Dendritic cell treated with granulocyte-macrophage colony-stimulating factor and Interleukin-4, amounts not matched to agents 40 ng/mL and 50 ng/mL, for 4 days (primary cell): ENCODE measurements around the gene PIK3CG.
"Not testable (repeated sequence)": the region's sequence is repeated elsewhere in the genome, so short reads cannot be mapped to it uniquely, and the experiment has no call there.

Experiments used
- H3K27ac Mint-ChIP-seq: one replicate; pipeline ENCODE4 v1.8.0; 2022; ENCODE audit warnings: mild to moderate bottlenecking, mixed read lengths
- H3K27me3 Mint-ChIP-seq: one replicate; pipeline ENCODE4 v1.8.0; 2022; ENCODE audit warnings: mild to moderate bottlenecking, mixed read lengths
- H3K36me3 Mint-ChIP-seq: one replicate; pipeline ENCODE4 v1.8.0; 2022; ENCODE audit warnings: low read depth, mixed read lengths
- H3K4me1 Mint-ChIP-seq: one replicate; pipeline ENCODE4 v1.8.0; 2022; ENCODE audit warnings: low read depth, mixed read lengths
- H3K4me3 Mint-ChIP-seq: one replicate; pipeline ENCODE4 v1.8.0; 2022; ENCODE audit warnings: mild to moderate bottlenecking, moderate library complexity, mixed read lengths
- H3K9me3 Mint-ChIP-seq: one replicate; pipeline ENCODE4 v1.8.0; 2022; ENCODE audit warnings: mixed read lengths
- intact Hi-C: fragments of 100-400 bp; cut with micrococcal nuclease; formaldehyde crosslinking; loops from one replicate; pipeline ENCODE4 v1.15.0; 2022

The PIK3CG gene

DNA sequence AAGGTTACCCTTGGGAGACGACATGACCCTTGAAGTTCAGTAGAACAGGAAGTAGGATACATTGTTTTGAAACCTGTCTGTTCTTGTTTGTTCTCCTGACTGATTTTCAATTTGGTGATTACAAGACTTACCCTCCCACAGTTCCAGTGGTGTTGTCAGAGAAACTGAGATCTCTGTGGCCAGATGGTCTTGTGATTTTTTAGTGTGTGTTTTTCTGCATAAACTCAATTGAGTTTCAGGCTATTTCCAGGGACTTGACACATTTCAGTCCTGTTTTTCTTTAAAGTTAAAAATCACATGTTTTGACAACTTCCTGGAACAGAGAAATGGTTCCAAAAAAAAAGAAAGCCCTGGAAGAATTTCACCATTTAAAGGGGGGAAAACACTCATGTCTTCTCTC is 22.3 kb downstream of the PIK3CG start:
- H3K4me3 Mint-ChIP-seq = no peak overlapping the region
- H3K36me3 Mint-ChIP-seq = peaks cover 99% of the 10 kb centered on the region
- intact Hi-C loops = no loop called here
- no peaks in the 10 kb centered on the region for H3K9me3 Mint-ChIP-seq
- H3K27me3 Mint-ChIP-seq = no peaks in the 10 kb centered on the region
- peaks cover 43% of the 10 kb centered on the region for H3K4me1 Mint-ChIP-seq
- H3K27ac Mint-ChIP-seq = no peak overlapping the region

DNA sequence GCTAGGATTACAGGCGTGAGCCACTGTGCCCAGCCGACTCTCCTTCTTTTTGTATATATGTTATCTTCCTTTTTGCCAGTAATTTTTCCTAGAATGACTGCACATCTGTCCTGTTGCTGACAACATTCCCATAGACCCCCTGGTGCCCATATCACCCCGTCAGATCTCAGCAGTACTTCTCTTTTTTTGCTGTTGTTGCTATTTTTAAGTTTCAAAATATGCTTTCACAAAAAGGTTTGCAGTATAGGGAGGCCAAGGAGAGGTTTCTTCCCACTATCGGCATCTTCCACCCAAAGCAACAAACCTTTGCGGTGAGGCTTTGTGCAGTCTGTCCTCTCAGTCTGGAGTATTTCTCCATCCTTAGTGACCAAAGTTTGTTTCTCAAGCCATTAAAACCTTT is 23.1 kb downstream of the PIK3CG start:
- no peaks in the 10 kb centered on the region for H3K27me3 Mint-ChIP-seq
- intact Hi-C loops = no loop called here
- H3K4me1 Mint-ChIP-seq = peaks cover 42% of the 10 kb centered on the region
- H3K9me3 Mint-ChIP-seq = no peaks in the 10 kb centered on the region
- H3K27ac Mint-ChIP-seq = no peak overlapping the region
- peaks cover 99% of the 10 kb centered on the region for H3K36me3 Mint-ChIP-seq
- H3K4me3 Mint-ChIP-seq = no peak overlapping the region

DNA sequence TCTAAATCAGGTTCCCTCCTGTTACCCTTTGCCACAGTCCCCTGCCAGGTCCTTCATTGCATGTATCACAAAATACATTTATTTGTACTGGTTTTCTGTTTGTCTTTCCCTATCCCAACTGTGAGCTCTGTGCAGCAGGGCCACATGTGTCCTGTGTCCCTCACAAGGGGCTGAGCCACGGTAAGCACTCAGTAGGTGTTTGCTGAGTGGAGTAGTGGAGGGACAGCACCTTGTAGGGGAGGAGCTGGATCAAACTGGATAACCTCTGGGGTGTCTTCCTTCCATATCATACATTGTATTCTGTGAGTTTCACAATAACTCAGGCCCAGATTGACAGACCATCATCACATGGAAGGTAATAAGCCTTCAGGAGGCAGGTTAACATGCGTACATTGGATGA is 25.9 kb downstream of the PIK3CG start:
- H3K36me3 Mint-ChIP-seq = peaks cover 80% of the 10 kb centered on the region
- no peaks in the 10 kb centered on the region for H3K9me3 Mint-ChIP-seq
- no peak overlapping the region for H3K27ac Mint-ChIP-seq
- H3K4me3 Mint-ChIP-seq = no peak overlapping the region
- no peaks in the 10 kb centered on the region for H3K27me3 Mint-ChIP-seq
- intact Hi-C loops = no loop called here
- H3K4me1 Mint-ChIP-seq = peaks cover 43% of the 10 kb centered on the region

DNA sequence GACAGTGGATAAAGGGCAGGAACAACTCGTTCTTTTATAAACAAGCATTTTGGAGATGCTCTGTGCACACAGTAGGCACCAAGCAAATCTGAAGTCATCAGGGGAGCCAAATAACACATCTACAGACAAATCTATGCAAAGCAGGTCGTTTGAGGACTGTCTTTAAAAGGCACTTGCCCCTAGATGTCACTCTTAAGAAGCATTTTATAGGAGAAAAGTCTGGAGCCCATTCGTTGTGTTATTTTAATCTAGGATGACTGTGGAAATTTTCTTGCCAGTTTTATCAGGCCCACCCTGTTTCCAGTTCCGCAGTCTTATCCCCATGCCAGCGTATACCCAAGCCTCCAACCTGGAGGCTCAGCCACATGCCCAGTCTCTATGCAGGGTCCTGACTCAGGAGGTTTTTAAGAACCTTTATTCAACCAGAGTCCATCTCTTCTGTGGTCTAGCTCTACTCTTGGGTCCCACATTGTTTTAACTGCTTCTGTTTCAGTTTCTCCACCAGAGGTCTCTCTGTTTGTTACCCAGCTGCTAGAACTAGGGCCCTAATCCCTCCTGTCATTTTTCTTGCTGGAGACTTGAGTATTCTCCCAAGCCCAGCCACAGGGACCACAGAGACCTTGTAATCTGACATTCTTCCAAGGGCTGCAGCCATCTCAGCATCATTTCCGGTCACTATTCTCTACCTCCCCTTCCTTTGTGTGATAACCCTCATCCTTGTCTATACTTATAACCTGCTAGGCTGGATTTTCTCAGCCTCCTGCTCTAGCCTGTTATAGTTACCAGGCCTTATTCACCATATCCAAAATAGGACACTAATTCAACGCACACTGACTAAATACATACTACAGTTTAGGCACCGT is 26.7 kb downstream of the PIK3CG start:
- intact Hi-C loops = no loop called here
- Mint-ChIP-seq H3K4me3 (no peak overlapping the region), H3K9me3 (no peaks in the 10 kb centered on the region)

DNA sequence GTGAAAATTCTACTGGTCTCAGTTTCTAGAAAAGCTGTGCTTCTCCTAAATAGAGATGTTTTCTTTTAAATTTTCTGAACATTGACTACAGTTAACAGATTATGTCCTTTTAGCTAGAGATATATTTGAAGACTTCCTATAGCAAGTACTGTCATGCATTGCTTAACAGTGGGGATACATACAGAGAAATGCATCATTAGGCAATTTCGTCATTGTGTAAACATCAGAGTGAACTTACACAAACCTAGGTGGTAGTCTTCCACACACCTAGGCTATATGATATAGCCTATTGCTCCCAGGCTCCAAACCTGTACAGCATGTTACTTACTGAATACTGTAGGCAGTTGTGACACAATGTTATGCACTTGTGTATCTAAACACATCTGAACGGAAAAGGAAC is 28.5 kb downstream of the PIK3CG start:
- intact Hi-C loops = no loop called here
- H3K36me3 Mint-ChIP-seq = peaks cover 80% of the 10 kb centered on the region
- peaks cover 9% of the 10 kb centered on the region for H3K9me3 Mint-ChIP-seq
- H3K4me1 Mint-ChIP-seq = peaks cover 36% of the 10 kb centered on the region
- H3K27me3 Mint-ChIP-seq = no peaks in the 10 kb centered on the region
- no peak overlapping the region for H3K4me3 Mint-ChIP-seq
- H3K27ac Mint-ChIP-seq = no peak overlapping the region

More for the DNA sequence above, 26.7 kb downstream of the PIK3CG start:
- peaks cover 43% of the 10 kb centered on the region for H3K4me1 Mint-ChIP-seq
- peaks cover 80% of the 10 kb centered on the region for H3K36me3 Mint-ChIP-seq
- H3K27ac Mint-ChIP-seq = no peak overlapping the region
- H3K27me3 Mint-ChIP-seq = no peaks in the 10 kb centered on the region

DNA sequence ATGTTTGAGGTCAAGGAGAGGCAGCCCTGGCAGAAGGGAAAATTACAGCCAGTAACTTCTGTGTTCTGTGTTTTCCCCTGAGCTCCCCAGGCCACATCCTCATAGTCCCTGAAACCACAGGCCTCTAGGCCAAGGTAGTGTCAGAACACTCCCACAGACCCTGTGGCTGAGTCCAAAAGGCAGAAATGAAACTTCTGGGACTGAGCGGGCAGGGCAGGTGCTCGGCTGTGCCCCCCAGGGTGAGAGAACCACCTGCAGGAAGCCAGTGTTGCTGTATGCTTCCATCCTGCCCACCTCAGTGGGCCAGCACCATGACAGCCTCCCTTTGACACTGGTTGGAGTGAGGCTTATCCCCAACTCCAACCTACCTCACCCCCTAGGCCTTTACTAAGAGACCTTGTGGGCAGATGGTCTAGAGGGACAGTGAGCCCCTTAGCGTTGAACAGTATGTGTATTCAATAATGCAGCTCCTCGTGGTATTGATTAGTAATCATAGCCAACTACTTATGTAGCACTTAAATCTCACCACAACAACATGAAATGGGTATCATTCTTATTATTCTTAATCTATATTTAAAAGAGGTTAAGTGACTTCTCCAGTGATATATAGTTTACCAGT is 30.3 kb downstream of the PIK3CG start:
- H3K4me1 Mint-ChIP-seq = peaks cover 53% of the 10 kb centered on the region
- H3K27me3 Mint-ChIP-seq = no peaks in the 10 kb centered on the region
- intact Hi-C loops = no loop called here
- no peak overlapping the region for H3K4me3 Mint-ChIP-seq
- H3K9me3 Mint-ChIP-seq = peaks cover 9% of the 10 kb centered on the region
- H3K36me3 Mint-ChIP-seq = peaks cover 80% of the 10 kb centered on the region
- no peak overlapping the region for H3K27ac Mint-ChIP-seq

DNA sequence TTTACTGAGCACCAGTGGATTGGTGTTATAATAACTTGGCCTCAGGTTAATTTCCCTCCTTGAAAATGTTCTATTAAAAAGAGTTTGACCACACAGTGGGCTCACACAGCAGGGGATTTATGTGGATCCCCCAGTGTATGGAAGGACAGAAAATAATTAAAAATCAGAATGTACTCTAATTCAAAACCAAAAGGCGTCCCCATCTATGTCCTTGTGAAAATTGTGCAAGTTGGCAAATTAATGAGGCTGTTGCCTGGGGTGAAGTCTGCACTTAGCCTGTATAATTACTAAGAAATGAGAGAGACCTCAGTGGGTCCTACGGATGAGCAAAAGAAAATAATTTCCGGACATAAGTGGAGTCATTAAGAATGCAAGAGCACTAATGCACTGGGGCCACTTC is 31.1 kb downstream of the PIK3CG start:
- intact Hi-C loops = no loop called here
- H3K27me3 Mint-ChIP-seq = no peaks in the 10 kb centered on the region
- H3K4me3 Mint-ChIP-seq = no peak overlapping the region
- H3K4me1 Mint-ChIP-seq = peaks cover 57% of the 10 kb centered on the region
- H3K27ac Mint-ChIP-seq = no peak overlapping the region
- peaks cover 79% of the 10 kb centered on the region for H3K36me3 Mint-ChIP-seq
- H3K9me3 Mint-ChIP-seq = peaks cover 9% of the 10 kb centered on the region

DNA sequence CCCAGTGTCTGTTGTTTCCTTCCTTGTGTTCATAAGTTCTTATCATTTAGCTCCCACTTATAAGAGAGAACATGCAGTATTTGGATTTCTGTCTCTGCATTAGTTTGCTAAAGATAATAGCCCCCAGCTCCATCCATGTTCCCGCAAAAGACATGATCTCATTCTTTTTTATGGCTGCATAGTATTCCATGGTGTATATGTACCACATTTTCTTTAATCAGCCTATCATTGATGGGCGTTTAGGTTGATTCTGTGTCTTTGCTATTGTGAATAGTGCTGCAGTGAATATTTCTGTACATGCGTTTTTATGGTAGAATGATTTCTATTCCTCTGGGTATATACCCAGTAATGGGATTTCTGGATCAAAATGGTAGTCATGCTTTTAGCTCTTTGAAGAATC is 32.5 kb downstream of the PIK3CG start:
- H3K4me3 Mint-ChIP-seq, H3K9me3 Mint-ChIP-seq, H3K27ac Mint-ChIP-seq, H3K27me3 Mint-ChIP-seq, intact Hi-C loops: not testable (repeated sequence)
- Mint-ChIP-seq H3K36me3 (peaks cover 78% of the 10 kb centered on the region), H3K4me1 (peaks cover 60% of the 10 kb centered on the region)

DNA sequence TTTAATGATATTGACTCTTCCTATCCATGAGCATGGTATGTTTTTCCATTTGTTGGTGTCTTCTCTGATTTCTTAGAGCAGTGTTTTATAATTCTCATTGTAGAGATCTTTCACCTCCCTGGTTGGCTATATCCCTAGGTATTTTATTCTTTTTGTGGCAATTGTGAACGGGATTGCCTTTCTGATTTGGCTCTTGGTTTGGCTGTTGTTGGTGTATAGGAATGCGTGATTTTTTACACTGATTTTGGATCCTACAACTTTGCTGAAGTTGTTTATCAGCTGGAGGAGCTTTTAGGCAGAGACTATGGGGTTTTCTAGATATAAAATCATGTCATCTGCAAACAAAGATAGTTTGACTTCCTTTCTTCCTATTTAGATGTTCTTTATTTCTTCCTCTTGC is 33.9 kb downstream of the PIK3CG start:
- peaks cover 56% of the 10 kb centered on the region for H3K4me1 Mint-ChIP-seq

DNA sequence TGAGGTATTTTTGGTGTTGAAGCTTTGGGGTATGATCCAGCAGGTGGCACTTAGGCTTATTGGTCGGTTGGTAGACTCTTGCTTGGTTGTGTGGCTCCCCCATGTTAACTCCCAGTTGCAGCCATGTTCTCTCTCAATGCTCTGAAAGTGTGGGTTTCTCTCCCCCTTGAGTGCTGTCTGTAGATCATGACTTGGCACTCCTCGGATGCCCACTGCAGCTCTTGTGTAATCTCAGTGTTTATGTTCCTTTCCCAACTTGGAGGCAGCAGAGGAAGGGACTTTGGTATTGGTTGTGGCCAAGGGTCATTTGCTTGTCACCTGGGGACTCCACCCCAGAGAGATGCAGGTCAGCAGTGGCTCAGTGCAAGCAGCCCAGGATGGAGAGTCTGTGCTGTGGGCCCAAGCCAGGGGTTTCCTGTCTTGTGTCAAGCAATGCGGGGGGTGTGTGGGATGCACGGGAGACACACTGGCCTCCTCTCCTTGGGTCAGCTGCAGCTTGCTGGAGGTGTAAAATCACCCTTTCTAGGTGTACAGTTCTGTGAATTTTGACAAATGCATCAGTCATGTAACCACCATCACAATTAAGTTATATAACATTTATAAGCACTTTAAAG is 36.9 kb downstream of the PIK3CG start:
- Mint-ChIP-seq H3K4me1 (peaks cover 46% of the 10 kb centered on the region), H3K9me3 (peaks cover 9% of the 10 kb centered on the region), H3K36me3 (peaks cover 74% of the 10 kb centered on the region), H3K4me3 (no peak overlapping the region), H3K27me3 (no peaks in the 10 kb centered on the region), H3K27ac (peak overlapping the region; percentile 14)
- intact Hi-C loops = no loop called here

More for the DNA sequence above, 33.9 kb downstream of the PIK3CG start:
- H3K36me3 Mint-ChIP-seq = peaks cover 66% of the 10 kb centered on the region
- H3K27ac Mint-ChIP-seq, H3K4me3 Mint-ChIP-seq, H3K9me3 Mint-ChIP-seq, intact Hi-C loops, H3K27me3 Mint-ChIP-seq: not testable (repeated sequence)

DNA sequence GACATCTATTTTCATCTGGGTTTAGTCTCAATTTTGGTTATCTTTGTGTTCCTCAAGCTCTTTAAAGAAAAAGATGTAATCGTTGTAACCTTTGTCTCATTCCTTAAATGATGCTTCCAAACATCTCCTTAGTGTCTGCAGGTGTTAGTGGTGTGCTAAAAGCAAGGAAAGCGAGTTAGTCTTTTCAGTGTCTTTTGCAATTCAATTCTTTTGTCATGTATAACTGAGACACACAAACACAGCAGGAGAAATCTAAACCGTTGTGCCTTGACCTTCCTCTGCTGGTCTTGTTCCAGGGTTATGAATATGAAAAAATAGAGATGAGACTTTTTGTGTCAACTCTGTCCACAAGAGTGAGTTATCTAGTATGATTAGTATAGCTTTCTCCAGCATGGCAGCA is 40.7 kb downstream of the PIK3CG start:
- H3K9me3 Mint-ChIP-seq = no peaks in the 10 kb centered on the region
- H3K27me3 Mint-ChIP-seq = no peaks in the 10 kb centered on the region
- H3K4me3 Mint-ChIP-seq = no peak overlapping the region
- intact Hi-C loops = no loop called here
- H3K4me1 Mint-ChIP-seq = peaks cover 20% of the 10 kb centered on the region
- peaks cover 58% of the 10 kb centered on the region for H3K36me3 Mint-ChIP-seq
- H3K27ac Mint-ChIP-seq = no peak overlapping the region

DNA sequence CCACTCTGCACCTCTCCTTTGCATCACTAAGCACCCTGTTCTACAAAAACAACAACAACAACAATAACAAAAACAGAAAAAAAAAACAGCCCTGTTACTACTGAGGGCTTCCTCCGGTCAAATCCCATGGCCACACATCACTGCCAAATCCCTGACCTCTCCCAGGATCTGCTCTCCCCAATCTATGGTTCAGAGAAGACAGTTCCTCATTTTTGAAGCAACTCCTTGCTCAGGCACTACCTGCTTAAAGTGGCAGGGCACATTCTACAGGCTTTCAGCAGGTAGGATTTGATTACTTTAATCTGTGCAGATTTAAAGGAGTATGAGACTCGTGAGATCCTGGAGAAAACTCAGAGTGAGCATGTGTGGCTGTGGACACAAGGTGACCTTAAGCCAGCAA is 46.9 kb downstream of the PIK3CG start:
- no peak overlapping the region for H3K27ac Mint-ChIP-seq
- H3K4me3 Mint-ChIP-seq = no peak overlapping the region
- no peaks in the 10 kb centered on the region for H3K9me3 Mint-ChIP-seq
- intact Hi-C loops = no loop called here
- H3K27me3 Mint-ChIP-seq = no peaks in the 10 kb centered on the region
- no peaks in the 10 kb centered on the region for H3K4me1 Mint-ChIP-seq
- peaks cover 21% of the 10 kb centered on the region for H3K36me3 Mint-ChIP-seq

DNA sequence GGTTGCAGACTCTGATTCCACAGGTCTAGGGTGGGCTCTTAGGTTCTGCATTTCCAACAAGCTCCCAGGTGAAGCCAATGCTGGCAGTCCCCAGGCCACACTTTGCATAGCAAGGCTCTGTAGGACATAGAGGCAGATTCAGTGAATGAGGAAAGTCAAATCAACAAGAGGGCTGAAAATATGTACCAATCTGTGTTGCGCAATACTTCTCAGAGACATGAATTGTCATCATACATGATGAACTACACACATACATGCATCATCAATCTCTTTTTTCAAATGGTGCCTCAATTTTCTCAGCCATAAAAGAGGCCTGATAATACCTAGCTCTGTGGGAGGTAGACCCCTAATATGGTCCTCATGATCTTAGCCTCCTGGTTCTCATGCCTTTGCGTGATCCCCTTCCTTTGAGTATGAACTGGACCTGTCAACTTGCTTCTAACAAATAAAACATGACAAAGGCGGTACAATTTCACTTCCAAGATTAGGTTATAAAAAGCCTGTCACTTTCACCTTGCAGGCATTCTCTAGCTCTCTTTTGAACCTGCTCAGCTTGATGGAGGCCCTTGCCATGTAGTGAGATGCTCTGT is 49.0 kb downstream of the PIK3CG start:
- intact Hi-C loops = no loop called here
- no peak overlapping the region for H3K4me3 Mint-ChIP-seq
- no peaks in the 10 kb centered on the region for H3K4me1 Mint-ChIP-seq
- H3K27ac Mint-ChIP-seq = no peak overlapping the region
- H3K9me3 Mint-ChIP-seq = no peaks in the 10 kb centered on the region
- no peaks in the 10 kb centered on the region for H3K27me3 Mint-ChIP-seq
- H3K36me3 Mint-ChIP-seq = peaks cover 2% of the 10 kb centered on the region

DNA sequence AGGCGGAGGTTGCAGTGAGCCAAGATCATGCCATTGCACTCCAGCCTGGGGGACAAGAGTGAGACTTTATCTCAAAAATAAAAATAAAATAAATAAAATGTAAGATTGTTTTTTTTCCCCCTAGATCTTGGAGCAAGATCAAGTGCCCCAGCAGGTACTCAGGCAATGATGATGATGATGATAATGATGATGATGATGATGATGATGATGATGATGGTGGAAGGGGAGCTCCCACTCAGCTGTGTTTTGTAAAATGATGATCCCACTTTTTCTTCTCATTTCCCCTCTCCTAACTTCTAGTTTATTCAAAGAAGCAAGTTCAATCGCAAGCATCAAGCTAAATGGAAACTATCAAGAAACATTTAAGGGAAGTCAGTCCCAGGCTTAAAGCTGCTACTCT is 50.3 kb downstream of the PIK3CG start:
- Mint-ChIP-seq H3K27me3 (no peaks in the 10 kb centered on the region), H3K4me1 (no peaks in the 10 kb centered on the region), H3K4me3 (no peak overlapping the region), H3K9me3 (peaks cover 9% of the 10 kb centered on the region), H3K27ac (no peak overlapping the region), H3K36me3 (no peaks in the 10 kb centered on the region)
- intact Hi-C loops = no loop called here
